ENCODE data around the gene PPP6R1. TPM values are rescaled to one million over a fixed set of nuclear protein-coding genes. Genes with fewer than 3 reads are reported as not detected.
"Not testable (repeated sequence)": the region's sequence is repeated elsewhere in the genome, so short reads cannot be mapped to it uniquely, and the experiment has no call there.

The PPP6R1 gene
- total RNA-seq, 1 experiment from 2014 or later = 70.6 TPM

GRCh38 chr19:55225415-55225958 is 33.3 kb downstream of the PPP6R1 start:
- no peak overlapping the region for H3K4me3 Mint-ChIP-seq (ENCODE audit: unreplicated experiment)
- no peak overlapping the region for H3K27ac Mint-ChIP-seq (ENCODE audit: low read depth, unreplicated experiment)
- H3K9me3 Mint-ChIP-seq (ENCODE audit: unreplicated experiment) = no peaks in the 10 kb centered on the region
- H3K27me3 Mint-ChIP-seq (ENCODE audit: insufficient read depth, unreplicated experiment) = no peaks in the 10 kb centered on the region
- DNase-seq (ENCODE audit: unreplicated experiment) = no peak
- TF ChIP-seq CTCF (IDR thresholded peaks at IDR 0.05; ENCODE audit: unreplicated experiment) = no peak
- POLR2A ChIA-PET = no interaction called here
- CTCF ChIA-PET = interaction anchor here (0.8 to 1.0 kb wide), 2 partner anchors 85 to 242 kb away, joined by 3 read pairs; no protein-coding TSS in a partner anchor
- peaks cover 26% of the 10 kb centered on the region for H3K36me3 Mint-ChIP-seq (ENCODE audit: insufficient read depth, unreplicated experiment)
- intact Hi-C loops (cut with micrococcal nuclease) = no loop called here
- no TSS peak for BruUV-seq (replicated peaks)
- H3K4me1 Mint-ChIP-seq (ENCODE audit: insufficient read depth, unreplicated experiment) = no peaks in the 10 kb centered on the region

- H3K4me3 Mint-ChIP-seq (ENCODE audit: unreplicated experiment); DNase-seq (ENCODE audit: unreplicated experiment); H3K4me1 Mint-ChIP-seq (ENCODE audit: insufficient read depth, unreplicated experiment); intact Hi-C loops (cut with micrococcal nuclease); H3K9me3 Mint-ChIP-seq (ENCODE audit: unreplicated experiment); BruUV-seq (replicated peaks); POLR2A ChIA-PET; H3K27me3 Mint-ChIP-seq (ENCODE audit: insufficient read depth, unreplicated experiment); H3K27ac Mint-ChIP-seq (ENCODE audit: low read depth, unreplicated experiment): not testable (repeated sequence)
- CTCF ChIA-PET = interaction anchor here (1.0 kb wide), 1 partner anchor 243 kb away, joined by 3 read pairs; no protein-coding TSS in a partner anchor
- peaks cover 26% of the 10 kb centered on the region for H3K36me3 Mint-ChIP-seq (ENCODE audit: insufficient read depth, unreplicated experiment)
Measured at GRCh38 chr19:55224679-55225414, 34.0 kb downstream of the PPP6R1 start.

- ChIA-PET CTCF (interaction anchor here (0.7 kb wide), 1 partner anchor 15 kb away, joined by 3 read pairs; no protein-coding TSS in a partner anchor), POLR2A (no interaction called here)
- no peak overlapping the region for H3K4me3 Mint-ChIP-seq (ENCODE audit: unreplicated experiment)
- H3K36me3 Mint-ChIP-seq (ENCODE audit: insufficient read depth, unreplicated experiment) = peaks cover 26% of the 10 kb centered on the region
- no peaks in the 10 kb centered on the region for H3K27me3 Mint-ChIP-seq (ENCODE audit: insufficient read depth, unreplicated experiment)
- no peak for DNase-seq (ENCODE audit: unreplicated experiment)
- intact Hi-C loops (cut with micrococcal nuclease) = no loop called here
- H3K9me3 Mint-ChIP-seq (ENCODE audit: unreplicated experiment) = no peaks in the 10 kb centered on the region
- no TSS peak for BruUV-seq (replicated peaks)
- TF ChIP-seq CTCF (IDR thresholded peaks at IDR 0.05; ENCODE audit: unreplicated experiment) = no peak
- H3K4me1 Mint-ChIP-seq (ENCODE audit: insufficient read depth, unreplicated experiment) = no peaks in the 10 kb centered on the region
- H3K27ac Mint-ChIP-seq (ENCODE audit: low read depth, unreplicated experiment) = no peak overlapping the region
Measured at GRCh38 chr19:55224038-55224665, 34.7 kb downstream of the PPP6R1 start.

DNA sequence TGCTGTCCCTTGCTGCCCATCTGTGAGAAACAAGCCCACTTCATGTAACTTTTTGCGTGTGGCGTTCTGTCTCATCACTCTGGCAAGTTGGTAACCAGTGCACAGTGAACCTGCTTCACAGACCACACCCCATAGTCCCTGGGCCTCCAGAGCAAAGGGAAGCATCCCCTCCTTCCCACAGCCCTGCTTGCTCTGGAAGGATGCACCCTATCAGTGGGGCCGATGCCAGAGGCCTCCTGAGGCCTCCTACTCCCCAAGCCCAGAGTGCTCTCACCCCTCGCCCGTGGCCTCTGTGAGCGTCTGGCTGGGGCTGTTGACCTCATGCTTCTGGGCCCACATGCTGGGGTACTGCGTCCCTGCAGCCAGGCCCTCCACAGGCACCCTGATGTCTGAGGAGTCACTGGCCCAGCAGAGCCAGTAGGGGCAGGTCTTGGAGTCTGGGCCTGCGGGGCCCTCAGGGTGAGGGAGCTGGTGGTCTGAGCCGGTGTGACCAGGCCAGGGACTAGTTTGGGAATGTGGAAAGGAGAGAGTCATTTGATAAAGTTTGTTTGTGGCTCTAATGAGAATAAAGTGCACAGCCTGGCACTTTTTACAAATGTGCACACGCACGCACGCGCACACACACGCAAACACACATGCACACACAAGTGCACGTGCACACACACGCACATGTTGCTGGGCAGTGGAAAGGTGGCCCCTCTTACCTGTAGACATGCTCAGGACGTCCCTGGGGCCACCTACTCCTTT is 35.4 kb downstream of the PPP6R1 start:
- no peaks in the 10 kb centered on the region for H3K27me3 Mint-ChIP-seq (ENCODE audit: insufficient read depth, unreplicated experiment)
- H3K4me3 Mint-ChIP-seq (ENCODE audit: unreplicated experiment) = no peak overlapping the region
- DNase-seq (ENCODE audit: unreplicated experiment) = no peak
- POLR2A ChIA-PET = no interaction called here
- H3K27ac Mint-ChIP-seq (ENCODE audit: low read depth, unreplicated experiment) = no peak overlapping the region
- intact Hi-C loops (cut with micrococcal nuclease) = no loop called here
- H3K36me3 Mint-ChIP-seq (ENCODE audit: insufficient read depth, unreplicated experiment) = peaks cover 26% of the 10 kb centered on the region
- CTCF ChIA-PET = interaction anchor here (0.7 kb wide), 1 partner anchor 16 kb away, joined by 3 read pairs; no protein-coding TSS in a partner anchor
- no peak for TF ChIP-seq CTCF (IDR thresholded peaks at IDR 0.05; ENCODE audit: unreplicated experiment)
- no peaks in the 10 kb centered on the region for H3K4me1 Mint-ChIP-seq (ENCODE audit: insufficient read depth, unreplicated experiment)
- BruUV-seq (replicated peaks) = no TSS peak
- no peaks in the 10 kb centered on the region for H3K9me3 Mint-ChIP-seq (ENCODE audit: unreplicated experiment)
